ENCODE results near the gene ACACB.
A peak's percentile ranks its signal among the peaks of the same experiment; 100 is the strongest.

ACACB gene

GRCh38 chr12:109085590-109085989 lies 30.8 kb upstream of the ACACB start:
- Histone ChIP-seq H3K4me3 (no peak overlapping the region), H3K9me3 (no peaks in the 10 kb centered on the region), H3K27me3 (no peaks in the 10 kb centered on the region), H3K36me3 (peaks cover 67 to 100% (median 97%) of the 10 kb centered on the region in 3 donors), H3K4me1 (no peaks in the 10 kb centered on the region), H3K27ac (no peak overlapping the region)
- intact Hi-C loops (cut with DNase I; ENCODE audit: low total_unique reads): no loop called here
- DNase-seq: no peak
- no peak for TF ChIP-seq CTCF (IDR thresholded peaks at IDR 0.05)

DNA sequence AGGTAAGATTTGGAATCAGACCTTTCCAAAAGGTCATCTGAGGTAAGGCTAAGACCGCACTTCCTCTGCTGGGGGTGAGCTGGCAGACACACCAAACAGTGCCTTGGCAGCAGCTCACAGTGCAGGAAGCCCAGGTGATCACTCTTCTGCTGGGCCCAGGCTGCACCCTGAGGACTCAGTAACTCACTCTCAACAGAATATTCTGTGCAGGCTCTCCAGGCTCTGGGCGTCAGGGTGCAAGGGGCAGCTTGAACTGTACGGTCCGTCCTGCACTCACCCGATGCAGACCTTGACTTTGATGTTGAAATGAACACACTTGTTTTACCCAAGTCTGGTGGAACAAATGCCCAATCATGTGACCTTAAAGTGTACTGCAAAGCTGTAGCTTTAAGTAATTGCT lies 29.1 kb upstream of the ACACB start:
- H3K36me3 ChIP-seq: peaks cover 51 to 87% (median 82%) of the 10 kb centered on the region in 3 donors
- H3K4me1 ChIP-seq: peaks cover 0 to 11% (median 6%) of the 10 kb centered on the region in 4 donors
- intact Hi-C loops (cut with DNase I; ENCODE audit: low total_unique reads): no loop called here
- H3K4me3 ChIP-seq: no peak overlapping the region
- no peaks in the 10 kb centered on the region for H3K27me3 ChIP-seq
- no peak for DNase-seq
- no peak overlapping the region for H3K27ac ChIP-seq
- no peaks in the 10 kb centered on the region for H3K9me3 ChIP-seq
- no peak for TF ChIP-seq CTCF (IDR thresholded peaks at IDR 0.05)

- H3K27ac ChIP-seq: no peak overlapping the region
- peaks cover 0 to 23% (median 17%) of the 10 kb centered on the region in 4 donors for H3K4me1 ChIP-seq
- H3K36me3 ChIP-seq: peaks cover 38 to 71% (median 66%) of the 10 kb centered on the region in 3 donors
- no peaks in the 10 kb centered on the region for H3K27me3 ChIP-seq
- H3K9me3 ChIP-seq: no peaks in the 10 kb centered on the region
- intact Hi-C loops (cut with DNase I; ENCODE audit: low total_unique reads): no loop called here
- no peak for TF ChIP-seq CTCF (IDR thresholded peaks at IDR 0.05)
- no peak overlapping the region for H3K4me3 ChIP-seq
- no peak for DNase-seq
Observed at GRCh38 chr12:109088818-109089217, 27.6 kb upstream of the ACACB start.

- TF ChIP-seq CTCF (IDR thresholded peaks at IDR 0.05): no peak
- no peaks in the 10 kb centered on the region for H3K9me3 ChIP-seq
- H3K27me3 ChIP-seq: no peaks in the 10 kb centered on the region
- H3K4me3 ChIP-seq: no peak overlapping the region
- H3K4me1 ChIP-seq: peaks cover 0 to 24% (median 18%) of the 10 kb centered on the region in 4 donors
- no peak for DNase-seq
- no peak overlapping the region for H3K27ac ChIP-seq
- H3K36me3 ChIP-seq: peaks cover 30 to 62% (median 58%) of the 10 kb centered on the region in 3 donors
- intact Hi-C loops (cut with DNase I; ENCODE audit: low total_unique reads): loop anchor here (5.0 kb wide), 1 partner anchor 527 kb away; the partner anchor contains the start of genes ISCU and SART3
Observed at GRCh38 chr12:109089683-109090082, 26.7 kb upstream of the ACACB start.

DNA sequence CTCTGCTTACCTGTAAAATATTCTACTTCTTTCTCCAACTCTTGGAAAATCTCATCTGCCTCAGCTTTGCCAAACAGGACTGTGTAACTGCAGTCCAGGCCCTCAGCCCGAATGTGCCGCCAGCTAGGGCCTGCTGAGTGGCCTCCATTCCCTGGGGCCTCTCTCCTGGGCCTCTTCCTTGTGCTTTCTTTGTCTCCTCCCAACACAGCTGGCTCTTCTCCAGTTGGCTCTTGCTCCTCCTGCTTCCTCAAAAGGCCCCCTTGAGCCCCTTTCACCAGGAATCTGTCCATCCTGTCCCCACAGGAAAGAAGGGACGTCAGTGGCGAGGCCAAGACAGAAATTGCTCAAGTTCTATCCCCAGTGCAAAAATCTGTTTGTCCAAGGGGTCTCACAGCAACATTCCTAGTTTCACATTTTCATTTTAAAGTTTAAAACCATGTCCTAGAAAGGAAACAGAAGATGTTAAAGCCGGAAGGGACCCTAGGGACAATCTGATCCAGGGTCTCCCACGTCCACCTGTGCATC lies 23.8 kb upstream of the ACACB start:
- Histone ChIP-seq H3K27ac (peak overlapping the region; percentile 65 to 72), H3K27me3 (peaks cover 0 to 2% of the 10 kb centered on the region in 2 donors), H3K4me3 (peak overlapping the region; percentile 57 to 61), H3K4me1 (peaks cover 0 to 29% (median 23%) of the 10 kb centered on the region in 4 donors), H3K9me3 (no peaks in the 10 kb centered on the region), H3K36me3 (peaks cover 11 to 34% (median 29%) of the 10 kb centered on the region in 3 donors)
- DNase-seq: peak in 1 of 2 donors; percentile 21
- TF ChIP-seq CTCF (IDR thresholded peaks at IDR 0.05): no peak
- intact Hi-C loops (cut with DNase I; ENCODE audit: low total_unique reads): loop anchor here (5.0 kb wide), 1 partner anchor 530 kb away; the partner anchor contains the start of genes ISCU and SART3
